ENCODE results near the gene MEI1.
A peak's percentile ranks its signal among the peaks of the same experiment; 100 is the strongest.

GRCh38 chr22:41682033-41682807, 17.1 kb upstream of the MEI1 start:
- TF ChIP-seq, protein P1, sequence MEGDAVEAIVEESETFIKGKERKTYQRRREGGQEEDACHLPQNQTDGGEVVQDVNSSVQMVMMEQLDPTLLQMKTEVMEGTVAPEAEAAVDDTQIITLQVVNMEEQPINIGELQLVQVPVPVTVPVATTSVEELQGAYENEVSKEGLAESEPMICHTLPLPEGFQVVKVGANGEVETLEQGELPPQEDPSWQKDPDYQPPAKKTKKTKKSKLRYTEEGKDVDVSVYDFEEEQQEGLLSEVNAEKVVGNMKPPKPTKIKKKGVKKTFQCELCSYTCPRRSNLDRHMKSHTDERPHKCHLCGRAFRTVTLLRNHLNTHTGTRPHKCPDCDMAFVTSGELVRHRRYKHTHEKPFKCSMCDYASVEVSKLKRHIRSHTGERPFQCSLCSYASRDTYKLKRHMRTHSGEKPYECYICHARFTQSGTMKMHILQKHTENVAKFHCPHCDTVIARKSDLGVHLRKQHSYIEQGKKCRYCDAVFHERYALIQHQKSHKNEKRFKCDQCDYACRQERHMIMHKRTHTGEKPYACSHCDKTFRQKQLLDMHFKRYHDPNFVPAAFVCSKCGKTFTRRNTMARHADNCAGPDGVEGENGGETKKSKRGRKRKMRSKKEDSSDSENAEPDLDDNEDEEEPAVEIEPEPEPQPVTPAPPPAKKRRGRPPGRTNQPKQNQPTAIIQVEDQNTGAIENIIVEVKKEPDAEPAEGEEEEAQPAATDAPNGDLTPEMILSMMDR (IDR thresholded peaks at IDR 0.05), result no peak
- TF ChIP-seq POLR2A (IDR thresholded peaks at IDR 0.05), result peak; percentile 71 to 85
